Adrenal gland (tissue), 12 donors: ENCODE data around the gene SLC25A42. TPM values are rescaled to one million over a fixed set of nuclear protein-coding genes. Genes with fewer than 3 reads are reported as not detected.

Source experiments
- DNase-seq, 7 donors: peaks; one replicate each; pipeline ENCODE4 v3.0.0-alpha.2; 2019 to 2020
- H3K27ac ChIP-seq, 5 donors: fragments of 200-600 bp; sonication (generic) in 4 of 5; 1 replicate in 3 of 5; 2 replicates in 2 of 5; pipeline versions ENCODE4 v1.5.1 to v1.8.0; 2016 to 2020; ENCODE audit warnings: mild to moderate bottlenecking in 1 of 5
- H3K27me3 ChIP-seq: fragments of 200-600 bp; 2 replicates; pipeline ENCODE4 v1.8.0; 2021
- H3K36me3 ChIP-seq, 2 donors: fragments of 200-600 bp; replicated peaks in 1 of 2; 1 replicate in 1 of 2; 2 replicates in 1 of 2; pipeline versions ENCODE4 v1.5.1 to v1.8.0; 2018 to 2022
- H3K4me1 ChIP-seq, 2 donors: fragments of 200-600 bp; replicated peaks in 1 of 2; 1 replicate in 1 of 2; 2 replicates in 1 of 2; pipeline versions ENCODE4 v1.5.1 to v1.8.0; 2018 to 2021
- H3K4me3 ChIP-seq, 4 donors: fragments of 200-600 bp; sonication (generic) in 3 of 4; one replicate each; pipeline ENCODE4 v1.5.1; 2016 to 2018
- H3K9me3 ChIP-seq, 3 donors: fragments of 200-600 bp; sonication (generic) in 1 of 3; replicated peaks in 1 of 3; 1 replicate in 2 of 3; 2 replicates in 1 of 3; pipeline versions ENCODE4 v1.5.1 to v1.8.0; 2016 to 2021
- POLR2A ChIP-seq, 2 donors: fragments of 450-650 bp; IDR thresholded peaks; one replicate each; pipeline ENCODE4 v1.6.1; 2017; ENCODE audit warnings: antibody characterized with exemption in 2 of 2, mild to moderate bottlenecking in 2 of 2, moderate library complexity in 1 of 2
- WGBS, 4 donors: extraction: QIAGEN DNeasy Blood & Tissue Kit in 2 of 4; methylation state at CpG; one replicate each; pipeline versions ENCODE4 v1.1.5 to v1.1.7; 2013 to 2017; 5-methylcytosine and 5-hydroxymethylcytosine counted together
- intact Hi-C, 2 donors: fragments of 100-400 bp; cut with DNase I; formaldehyde crosslinking; loops; one replicate each; pipeline versions ENCODE4 v1.14.1 to v1.15.0; 2022 to 2023
- polyA plus RNA-seq, 3 donors: library from polyadenylated mRNA; stranded (reverse); fragments of 200-250 nt in 2 of 3; fragments of 350-450 nt in 1 of 3; fragmentation: Illumina TruSeq in 1 of 3; extraction: RNeasy Lipid Tissue Mini Kit (QIAGEN cat#74804) in 1 of 3; gene quantifications; one replicate each; pipeline ENCODE4 v1.2.3, GENCODE V29; 2013 to 2014
- total RNA-seq, 9 donors: library from RNA; depleted of rRNA in 4 of 9; stranded (reverse); fragments of >200 nt in 4 of 9; fragments of 120-200 nt in 1 of 9; fragmentation: NEBNext Ultra II Directional in 1 of 9; extraction: Animal tissue kit (Norgen Biotek cat#: 25700) in 1 of 9; gene quantifications; one replicate each; pipeline versions ENCODE4 v1.1.0 to v1.2.4, GENCODE V29; 2013 to 2023
- TF ChIP-seq, protein P1 (sequence below), 6 experiments: fragments of 450-650 bp in 4 of 6; fragments of 200-600 bp in 2 of 6; sonication (generic) in 1 of 6; IDR thresholded peaks; 1 replicate in 5 of 6; 2 replicates in 1 of 6; pipeline versions ENCODE4 v1.5.1 to v1.8.0; 2016 to 2021; ENCODE audit warnings: antibody characterized with exemption in 6 of 6, mild to moderate bottlenecking in 2 of 6, moderate library complexity in 1 of 6
- donor health status: healthy with polysubstance abuse.
- donor health status: Bipolar disorder and iron deficiency.
- donor health status: DM: yes; HTN: yes; CAD: no.
- donor health status: DM: no; HTN: no; CAD: no.
- donor health status: DM: no; HTN: no; CAD: no.
- donor health status: DM: yes; HTN: yes; CAD: no.

The SLC25A42 gene
- total and polyA plus RNA-seq, 12 donors: 5.7 to 14.3 (median 11.4) TPM

DNA sequence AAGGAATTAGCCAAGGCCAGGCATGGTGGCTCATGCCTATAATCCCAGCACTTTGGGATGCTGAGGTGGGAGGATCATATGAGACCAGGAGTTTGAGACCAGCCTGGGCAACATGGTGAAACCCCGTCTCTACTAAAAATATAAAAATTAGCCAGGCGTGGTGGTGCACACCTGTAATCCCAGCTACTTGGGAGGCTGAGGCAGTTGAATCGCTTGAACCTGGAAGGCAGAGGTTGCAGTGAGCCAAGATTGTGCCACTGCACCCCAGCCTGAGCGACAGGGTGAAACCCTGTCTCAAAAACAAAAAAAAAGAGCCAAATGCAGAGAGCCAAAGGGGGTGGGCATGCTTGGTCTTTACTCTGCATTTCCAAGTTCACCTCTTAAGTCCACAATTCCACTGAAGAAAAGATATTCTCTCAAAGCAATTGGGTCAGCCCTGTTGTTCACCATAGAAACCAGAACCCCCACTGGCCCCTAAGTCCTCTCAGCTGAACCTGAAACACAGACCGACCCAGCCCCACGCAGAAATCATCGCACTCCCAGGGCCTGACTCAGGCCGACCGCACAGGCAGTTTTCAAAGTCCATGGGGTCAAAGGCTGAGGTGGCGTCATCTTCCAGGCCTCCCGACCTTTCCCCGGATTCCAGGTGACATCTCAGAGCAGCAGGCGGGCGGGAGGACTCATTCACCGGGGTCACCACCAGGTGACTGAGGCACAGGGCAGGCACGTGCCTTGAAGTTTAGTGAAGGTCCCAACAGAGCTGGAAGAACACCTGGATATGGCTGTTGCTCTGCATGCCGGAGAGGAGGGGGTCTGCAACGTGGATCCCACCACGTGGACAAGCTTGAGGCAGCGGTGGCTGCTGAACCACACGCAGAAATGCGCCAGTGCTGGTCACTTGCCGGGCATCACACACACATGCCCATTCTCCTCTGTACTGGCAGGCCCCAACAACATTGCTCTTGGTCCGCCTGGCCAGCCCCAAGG, 33.1 kb downstream of the SLC25A42 start:
- intact Hi-C loops: no loop called here
- H3K27ac ChIP-seq: no peak overlapping the region
- H3K9me3 ChIP-seq: no peaks in the 10 kb centered on the region
- no peak for DNase-seq
- H3K27me3 ChIP-seq: no peaks in the 10 kb centered on the region
- 92 to 97% (median 94%) methylated on average over 7 to 24 of the region's 24 CpGs for WGBS, 4 donors
- no peaks in the 10 kb centered on the region for H3K36me3 ChIP-seq
- H3K4me3 ChIP-seq: no peak overlapping the region
- TF ChIP-seq, protein P1, sequence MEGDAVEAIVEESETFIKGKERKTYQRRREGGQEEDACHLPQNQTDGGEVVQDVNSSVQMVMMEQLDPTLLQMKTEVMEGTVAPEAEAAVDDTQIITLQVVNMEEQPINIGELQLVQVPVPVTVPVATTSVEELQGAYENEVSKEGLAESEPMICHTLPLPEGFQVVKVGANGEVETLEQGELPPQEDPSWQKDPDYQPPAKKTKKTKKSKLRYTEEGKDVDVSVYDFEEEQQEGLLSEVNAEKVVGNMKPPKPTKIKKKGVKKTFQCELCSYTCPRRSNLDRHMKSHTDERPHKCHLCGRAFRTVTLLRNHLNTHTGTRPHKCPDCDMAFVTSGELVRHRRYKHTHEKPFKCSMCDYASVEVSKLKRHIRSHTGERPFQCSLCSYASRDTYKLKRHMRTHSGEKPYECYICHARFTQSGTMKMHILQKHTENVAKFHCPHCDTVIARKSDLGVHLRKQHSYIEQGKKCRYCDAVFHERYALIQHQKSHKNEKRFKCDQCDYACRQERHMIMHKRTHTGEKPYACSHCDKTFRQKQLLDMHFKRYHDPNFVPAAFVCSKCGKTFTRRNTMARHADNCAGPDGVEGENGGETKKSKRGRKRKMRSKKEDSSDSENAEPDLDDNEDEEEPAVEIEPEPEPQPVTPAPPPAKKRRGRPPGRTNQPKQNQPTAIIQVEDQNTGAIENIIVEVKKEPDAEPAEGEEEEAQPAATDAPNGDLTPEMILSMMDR (IDR thresholded peaks at IDR 0.05): no peak
- TF ChIP-seq POLR2A (IDR thresholded peaks at IDR 0.05): no peak
- H3K4me1 ChIP-seq: no peaks in the 10 kb centered on the region

DNA sequence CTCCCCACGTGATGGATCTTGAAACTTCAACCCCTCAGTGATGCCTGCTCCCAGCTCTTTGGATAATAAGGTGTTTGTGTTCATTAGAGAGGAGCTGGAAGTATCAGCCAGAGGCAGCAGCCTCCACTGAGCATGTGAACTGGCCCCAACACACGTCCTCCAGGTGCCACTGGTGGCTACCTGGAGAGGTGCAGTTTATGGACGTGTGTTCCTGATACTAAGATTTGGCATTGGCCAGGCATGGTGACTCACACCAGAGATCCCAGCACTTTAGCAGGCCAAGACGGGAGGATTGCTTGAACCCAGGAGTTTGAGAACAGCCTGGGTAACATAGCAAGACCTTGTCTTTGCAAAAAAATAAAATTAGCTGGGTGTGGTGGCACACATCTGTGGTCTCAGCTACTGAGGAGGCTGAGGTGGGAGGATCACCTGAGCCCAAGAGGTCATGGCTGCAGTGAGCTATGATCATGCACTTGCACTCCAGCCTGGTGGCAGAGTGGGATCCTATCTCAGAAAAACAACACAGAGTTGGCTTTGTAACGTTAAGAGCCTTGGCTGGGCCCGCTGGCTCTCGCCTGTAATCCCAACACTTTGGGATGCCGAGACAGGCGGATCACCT, 34.4 kb downstream of the SLC25A42 start:
- H3K4me3 ChIP-seq: no peak overlapping the region
- H3K27ac ChIP-seq: no peak overlapping the region
- no peak for TF ChIP-seq POLR2A (IDR thresholded peaks at IDR 0.05)
- TF ChIP-seq, protein P1 (IDR thresholded peaks at IDR 0.05): no peak
- WGBS, 4 donors: 82 to 85% (median 83%) methylated on average over 8 to 9 of the region's 9 CpGs
- H3K4me1 ChIP-seq: no peaks in the 10 kb centered on the region
- DNase-seq: no peak
- no peaks in the 10 kb centered on the region for H3K9me3 ChIP-seq
- H3K36me3 ChIP-seq: no peaks in the 10 kb centered on the region
- intact Hi-C loops: no loop called here
- H3K27me3 ChIP-seq: no peaks in the 10 kb centered on the region

DNA sequence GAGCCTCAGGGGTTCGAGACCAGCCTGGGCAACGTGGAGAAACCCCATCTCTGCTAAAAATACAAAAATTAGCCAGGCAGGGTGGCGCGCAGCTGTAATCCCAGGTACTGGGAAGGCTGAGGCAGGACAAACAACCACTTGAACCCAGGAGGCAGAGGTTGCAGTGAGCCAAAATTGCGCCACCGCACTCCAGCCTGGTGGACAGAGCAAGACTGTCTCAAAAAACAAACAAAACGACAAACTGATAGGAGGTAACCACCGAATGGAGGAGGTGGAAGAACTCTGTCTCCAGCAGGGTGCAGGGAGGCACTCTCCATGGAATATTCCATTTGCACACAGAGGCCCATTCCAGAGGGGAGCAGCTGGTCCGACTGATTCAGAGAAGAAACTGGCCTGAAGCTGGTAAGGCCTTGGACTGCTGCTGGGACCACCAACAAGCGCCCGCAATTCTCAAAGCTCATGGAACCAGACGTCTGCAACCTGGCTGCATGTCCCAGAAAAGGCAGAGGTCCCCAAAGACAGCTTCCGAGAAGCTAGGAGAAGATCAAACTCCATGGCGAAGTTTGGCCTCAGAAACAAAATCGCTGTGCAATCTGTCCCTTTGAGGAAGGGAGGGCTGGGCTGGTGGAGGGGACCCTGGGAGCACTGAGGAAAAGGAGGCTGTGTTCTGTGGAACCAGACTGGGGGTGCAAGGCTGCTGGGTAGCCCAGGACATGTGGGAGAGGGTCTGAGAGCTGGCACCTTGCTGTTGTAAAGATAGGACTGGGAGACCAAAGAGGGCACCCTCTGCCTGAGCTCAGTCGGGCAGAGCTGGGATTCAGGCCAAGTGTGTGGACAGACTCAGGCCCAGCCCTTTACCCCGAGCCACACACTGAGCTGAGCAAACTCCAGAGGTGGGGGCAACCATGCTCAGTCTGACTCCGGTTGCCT, 35.2 kb downstream of the SLC25A42 start:
- H3K4me3 ChIP-seq: no peak overlapping the region
- no peaks in the 10 kb centered on the region for H3K9me3 ChIP-seq
- 86 to 88% (median 87%) methylated on average over 15 to 18 of the region's 18 CpGs for WGBS, 4 donors
- no peak overlapping the region for H3K27ac ChIP-seq
- H3K36me3 ChIP-seq: no peaks in the 10 kb centered on the region
- H3K27me3 ChIP-seq: no peaks in the 10 kb centered on the region
- H3K4me1 ChIP-seq: no peaks in the 10 kb centered on the region
- intact Hi-C loops: no loop called here
- TF ChIP-seq, protein P1 (IDR thresholded peaks at IDR 0.05): no peak
- no peak for TF ChIP-seq POLR2A (IDR thresholded peaks at IDR 0.05)
- peak in 3 of 7 donors; percentile 34 to 50 (median 35) for DNase-seq
